ENCODE results near the gene SFRP5. TPM values are rescaled to one million over a fixed set of nuclear protein-coding genes. Genes with fewer than 3 reads are reported as not detected.

The SFRP5 gene
- total and polyA plus RNA-seq, 2 of the 4 experiments (the other 2 are of a cell fraction) = not detected

DNA sequence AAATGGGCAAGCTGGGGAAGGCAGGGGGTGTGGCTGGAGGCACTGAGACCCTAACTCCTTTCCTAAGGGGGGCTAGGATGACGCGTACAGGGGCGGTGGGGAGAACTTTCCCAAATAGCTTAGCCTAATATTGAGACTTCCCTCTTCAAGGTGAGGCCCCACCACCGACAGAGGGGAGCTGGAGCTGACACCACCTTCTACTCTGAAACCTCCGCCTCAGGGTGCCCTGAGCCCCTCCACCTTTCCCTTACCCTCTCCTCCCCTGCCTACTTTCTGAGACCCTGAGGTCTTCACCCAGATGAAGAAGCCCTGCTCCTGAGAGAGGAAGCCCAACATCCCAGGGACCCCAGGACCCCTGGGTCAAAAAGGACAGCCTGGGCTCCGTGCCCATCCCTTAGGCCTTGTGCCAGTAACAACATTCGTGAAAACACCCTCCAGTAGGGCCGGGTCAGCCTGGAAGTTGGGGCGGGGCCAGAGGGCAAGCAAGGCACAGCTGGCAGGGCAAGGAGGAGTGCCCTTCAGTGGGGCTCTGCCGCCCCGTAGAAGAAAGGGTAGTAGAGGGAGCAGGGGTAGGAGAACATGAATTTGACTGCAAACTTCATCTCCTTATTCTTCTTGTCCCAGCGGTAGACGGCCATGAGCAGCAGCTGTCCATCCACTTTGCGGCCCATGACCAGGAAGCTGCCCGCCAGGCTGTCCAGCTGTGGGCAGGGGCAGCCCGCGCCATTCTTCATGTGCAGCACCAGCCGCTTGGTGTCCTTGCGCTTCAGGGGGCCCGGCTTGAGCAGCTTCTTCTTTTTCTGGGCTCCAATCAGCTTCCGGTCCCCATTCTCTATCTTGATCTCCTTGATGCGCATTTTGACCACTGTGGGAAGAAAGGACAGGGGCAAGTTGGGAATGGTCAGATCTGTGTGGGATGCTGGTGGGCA, 4.5 kb downstream of the SFRP5 start (continued):
- TF ChIP-seq CHD1 (IDR thresholded peaks at IDR 0.05; ENCODE audit: low read depth, low read length) = no peak
- no peak for TF ChIP-seq POLR2A (IDR thresholded peaks at IDR 0.05; ENCODE audit: low read depth, low read length)

DNA sequence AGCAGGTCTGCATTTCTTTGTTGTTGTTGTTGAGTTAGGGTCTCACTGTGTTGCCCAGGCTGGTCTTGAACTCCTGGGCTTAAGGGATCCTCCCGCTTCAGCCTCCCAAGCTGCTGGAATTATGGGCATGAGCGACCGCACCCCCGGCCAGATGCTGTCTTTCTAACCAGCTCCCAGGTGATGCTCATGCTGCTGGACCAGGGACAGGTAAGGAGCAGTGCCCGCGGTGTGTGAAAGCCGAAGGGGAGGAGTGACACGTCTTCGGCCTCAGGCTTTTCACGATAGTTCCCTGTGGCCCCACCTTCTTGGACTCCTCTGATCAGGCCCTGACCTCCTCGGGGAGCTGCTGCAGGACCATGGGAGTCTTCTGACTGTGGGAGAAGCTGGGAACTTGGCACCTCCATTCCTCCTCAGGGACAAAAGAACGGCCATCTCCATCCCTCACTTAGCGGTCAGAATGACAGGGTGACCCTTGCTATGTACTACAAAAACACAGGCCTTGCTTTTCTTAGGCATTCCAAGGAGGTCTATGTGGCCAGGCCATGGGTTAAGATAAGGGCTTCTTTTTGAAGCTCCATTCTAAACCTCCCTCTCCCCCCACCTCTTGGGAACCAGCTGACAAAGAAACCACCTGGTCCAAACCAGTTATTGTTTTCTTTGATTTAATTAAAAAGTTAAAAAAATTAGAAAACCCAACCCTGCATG, 5.5 kb downstream of the SFRP5 start:
- no peaks in the 10 kb centered on the region for H4K20me1 ChIP-seq (ENCODE audit: insufficient read depth, low read length)
- H2BK15ac ChIP-seq (ENCODE audit: low read depth, low read length) = no peak overlapping the region
- peaks cover 21% of the 10 kb centered on the region for H3K27me3 ChIP-seq (ENCODE audit: control insufficient read depth, insufficient read depth, low read length)
- no peak overlapping the region for H2BK120ac ChIP-seq (ENCODE audit: low read depth, low read length)
- no peak overlapping the region for H2BK5ac ChIP-seq (ENCODE audit: low read depth, low read length, poor library complexity, severe bottlenecking)
- no peak overlapping the region for H3K4me3 ChIP-seq (ENCODE audit: insufficient read depth, low read depth, low read length)
- H3K14ac ChIP-seq (replicated peaks; ENCODE audit: low read depth, low read length) = no peak overlapping the region
- peaks cover 8% of the 10 kb centered on the region for H3K36me3 ChIP-seq (ENCODE audit: control insufficient read depth, insufficient read depth, low read length)
- no peak overlapping the region for H2BK20ac ChIP-seq (ENCODE audit: low read depth, low read length)
- H2AFZ ChIP-seq (replicated peaks; ENCODE audit: low read length, poor library complexity) = no peak overlapping the region
- H2AK5ac ChIP-seq (ENCODE audit: low read depth, low read length) = no peak overlapping the region
- no TSS peak for BruUV-seq (replicated peaks)
- no peak overlapping the region for H3K4me2 ChIP-seq (ENCODE audit: low read depth, low read length)
- no peak overlapping the region for H4K91ac ChIP-seq (ENCODE audit: insufficient read depth, low read depth, low read length)
- no peak for ATAC-seq (ENCODE audit: low read depth)
- H3K18ac ChIP-seq (ENCODE audit: low read depth, low read length) = no peak overlapping the region
- no peak for DNase-seq
- intact Hi-C loops (cut with micrococcal nuclease) (no loop called here), in situ Hi-C loops (cut with MboI; ENCODE audit: low sequenced_read_pairs) (no loop called here), dilution Hi-C loops (cut with HindIII; ENCODE audit: low sequenced_read_pairs, unreplicated experiment) (no loop called here)
- no peaks in the 10 kb centered on the region for H3K9me1 ChIP-seq (ENCODE audit: insufficient read depth, low read length)
- H4K5ac ChIP-seq (ENCODE audit: low read depth, low read length) = no peak overlapping the region
- no peak overlapping the region for H3K23ac ChIP-seq (ENCODE audit: low read depth, low read length)
- no peak overlapping the region for H2AK9ac ChIP-seq (replicated peaks; ENCODE audit: low read depth, low read length, poor library complexity)
- POLR2A ChIA-PET (ENCODE audit: unreplicated experiment) = no interaction called here
- no peak overlapping the region for H3K9ac ChIP-seq (ENCODE audit: low read depth, low read length)
- no peak overlapping the region for H3K27ac ChIP-seq (ENCODE audit: insufficient read depth, low read length)
- no peaks in the 10 kb centered on the region for H3K4me1 ChIP-seq (ENCODE audit: control insufficient read depth, insufficient read depth, low read length)
- WGBS, 2 experiments (ENCODE audit: extremely low coverage in 2 of 2, insufficient read length in 1 of 2) = 77% methylated on average over 4 of the region's 13 CpGs; no CpG with 5 or more reads in 1 of the 2 experiments
- no peaks in the 10 kb centered on the region for H3K9me3 ChIP-seq (ENCODE audit: control insufficient read depth, insufficient read depth, low read length)
- CTCF ChIA-PET = no interaction called here
- no peak overlapping the region for H4K8ac ChIP-seq (ENCODE audit: low read depth in 2 of 2, low read length in 2 of 2)
- no peak overlapping the region for H3K56ac ChIP-seq (ENCODE audit: extremely low read depth, insufficient read depth, low read length)
- H3K4ac ChIP-seq (ENCODE audit: low read depth, low read length) = no peak overlapping the region
- H3K79me1 ChIP-seq (ENCODE audit: low read depth in 1 of 2, low read length in 2 of 2) = no peaks in the 10 kb centered on the region
- TF ChIP-seq, protein P1, sequence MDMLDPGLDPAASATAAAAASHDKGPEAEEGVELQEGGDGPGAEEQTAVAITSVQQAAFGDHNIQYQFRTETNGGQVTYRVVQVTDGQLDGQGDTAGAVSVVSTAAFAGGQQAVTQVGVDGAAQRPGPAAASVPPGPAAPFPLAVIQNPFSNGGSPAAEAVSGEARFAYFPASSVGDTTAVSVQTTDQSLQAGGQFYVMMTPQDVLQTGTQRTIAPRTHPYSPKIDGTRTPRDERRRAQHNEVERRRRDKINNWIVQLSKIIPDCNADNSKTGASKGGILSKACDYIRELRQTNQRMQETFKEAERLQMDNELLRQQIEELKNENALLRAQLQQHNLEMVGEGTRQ (IDR thresholded peaks at IDR 0.05; ENCODE audit: low read depth, low read length) = no peak
- TF ChIP-seq MXI1 (IDR thresholded peaks at IDR 0.05; ENCODE audit: borderline replicate concordance, low read depth, low read length) (no peak), FOS (IDR thresholded peaks at IDR 0.05; ENCODE audit: low read depth, low read length) (no peak), RCOR1 (IDR thresholded peaks at IDR 0.05; ENCODE audit: insufficient replicate concordance, low read length) (no peak), POLR2A (IDR thresholded peaks at IDR 0.05; ENCODE audit: low read depth, low read length) (no peak), SMC3 (IDR thresholded peaks at IDR 0.05; ENCODE audit: low read depth, low read length) (no peak), CHD1 (IDR thresholded peaks at IDR 0.05; ENCODE audit: low read depth, low read length) (no peak), MAZ (IDR thresholded peaks at IDR 0.05; ENCODE audit: borderline replicate concordance, low read depth, low read length) (no peak)
- TF ChIP-seq, protein P2, sequence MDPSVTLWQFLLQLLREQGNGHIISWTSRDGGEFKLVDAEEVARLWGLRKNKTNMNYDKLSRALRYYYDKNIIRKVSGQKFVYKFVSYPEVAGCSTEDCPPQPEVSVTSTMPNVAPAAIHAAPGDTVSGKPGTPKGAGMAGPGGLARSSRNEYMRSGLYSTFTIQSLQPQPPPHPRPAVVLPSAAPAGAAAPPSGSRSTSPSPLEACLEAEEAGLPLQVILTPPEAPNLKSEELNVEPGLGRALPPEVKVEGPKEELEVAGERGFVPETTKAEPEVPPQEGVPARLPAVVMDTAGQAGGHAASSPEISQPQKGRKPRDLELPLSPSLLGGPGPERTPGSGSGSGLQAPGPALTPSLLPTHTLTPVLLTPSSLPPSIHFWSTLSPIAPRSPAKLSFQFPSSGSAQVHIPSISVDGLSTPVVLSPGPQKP (IDR thresholded peaks at IDR 0.05; ENCODE audit: borderline replicate concordance, low read depth, low read length) = no peak
- TF ChIP-seq, protein P3, sequence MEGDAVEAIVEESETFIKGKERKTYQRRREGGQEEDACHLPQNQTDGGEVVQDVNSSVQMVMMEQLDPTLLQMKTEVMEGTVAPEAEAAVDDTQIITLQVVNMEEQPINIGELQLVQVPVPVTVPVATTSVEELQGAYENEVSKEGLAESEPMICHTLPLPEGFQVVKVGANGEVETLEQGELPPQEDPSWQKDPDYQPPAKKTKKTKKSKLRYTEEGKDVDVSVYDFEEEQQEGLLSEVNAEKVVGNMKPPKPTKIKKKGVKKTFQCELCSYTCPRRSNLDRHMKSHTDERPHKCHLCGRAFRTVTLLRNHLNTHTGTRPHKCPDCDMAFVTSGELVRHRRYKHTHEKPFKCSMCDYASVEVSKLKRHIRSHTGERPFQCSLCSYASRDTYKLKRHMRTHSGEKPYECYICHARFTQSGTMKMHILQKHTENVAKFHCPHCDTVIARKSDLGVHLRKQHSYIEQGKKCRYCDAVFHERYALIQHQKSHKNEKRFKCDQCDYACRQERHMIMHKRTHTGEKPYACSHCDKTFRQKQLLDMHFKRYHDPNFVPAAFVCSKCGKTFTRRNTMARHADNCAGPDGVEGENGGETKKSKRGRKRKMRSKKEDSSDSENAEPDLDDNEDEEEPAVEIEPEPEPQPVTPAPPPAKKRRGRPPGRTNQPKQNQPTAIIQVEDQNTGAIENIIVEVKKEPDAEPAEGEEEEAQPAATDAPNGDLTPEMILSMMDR (conservative IDR thresholded peaks at IDR 0.05; ENCODE audit: low read depth, low read length) = no peak

All from IMR-90 (cell line).